NCI-H524 (cell line): ENCODE data around the gene LINC00237.

ENCODE experiments used
- DNase-seq, 2 experiments: peaks; one replicate each; lab custom pipeline; 2025; lab: John Stamatoyannopoulos, UW

LINC00237 gene

GRCh38 chr20:21096321-21097043 lies 9.7 kb downstream of the LINC00237 start:
- DNase-seq = peak; percentile 66 to 85

- no peak for DNase-seq
Observed at GRCh38 chr20:21092806-21093205, 13.4 kb downstream of the LINC00237 start.

- no peak for DNase-seq
Observed at GRCh38 chr20:21090721-21091120, 15.4 kb downstream of the LINC00237 start.

- no peak for DNase-seq
Observed at GRCh38 chr20:21090111-21090618, 16.0 kb downstream of the LINC00237 start.

GRCh38 chr20:21089391-21089790 lies 16.8 kb downstream of the LINC00237 start:
- no peak for DNase-seq

- DNase-seq = no peak
Observed at GRCh38 chr20:21087862-21088540, 18.2 kb downstream of the LINC00237 start.

GRCh38 chr20:21083825-21084325 lies 22.3 kb downstream of the LINC00237 start:
- no peak for DNase-seq

- no peak for DNase-seq
Observed at GRCh38 chr20:21082584-21082983, 23.6 kb downstream of the LINC00237 start.

GRCh38 chr20:21077809-21078345 lies 28.3 kb downstream of the LINC00237 start:
- no peak for DNase-seq

- no peak for DNase-seq
Observed at GRCh38 chr20:21076073-21076472, 30.1 kb downstream of the LINC00237 start.

- no peak for DNase-seq
Observed at GRCh38 chr20:21075471-21075870, 30.7 kb downstream of the LINC00237 start.

GRCh38 chr20:21074605-21075336 lies 31.4 kb downstream of the LINC00237 start:
- no peak for DNase-seq

- DNase-seq = no peak
Observed at GRCh38 chr20:21067255-21067654, 38.9 kb downstream of the LINC00237 start.

GRCh38 chr20:21064924-21065323 lies 41.2 kb downstream of the LINC00237 start:
- no peak for DNase-seq

- no peak for DNase-seq
Observed at GRCh38 chr20:21063276-21063675, 42.9 kb downstream of the LINC00237 start.

GRCh38 chr20:21053002-21053762 lies 53.0 kb downstream of the LINC00237 start:
- peak in 1 of 2 experiments; percentile 5 for DNase-seq

- no peak for DNase-seq
Observed at GRCh38 chr20:21052686-21053001, 53.5 kb downstream of the LINC00237 start.

- no peak for DNase-seq
Observed at GRCh38 chr20:21052241-21052640, 53.9 kb downstream of the LINC00237 start.

GRCh38 chr20:21050710-21051109 lies 55.4 kb downstream of the LINC00237 start:
- DNase-seq = no peak

GRCh38 chr20:21049305-21049828 lies 56.8 kb downstream of the LINC00237 start:
- no peak for DNase-seq

GRCh38 chr20:21048841-21049273 lies 57.3 kb downstream of the LINC00237 start:
- peak in 1 of 2 experiments; percentile 30 for DNase-seq
